ENCODE measurements around the gene NR1I2.

Gene NR1I2

GRCh38 chr3:119826711-119827608 lies 45.1 kb downstream of the NR1I2 start:
- no peak for DNase-seq

- DNase-seq, result no peak
Observed at GRCh38 chr3:119829420-119829819, 47.5 kb downstream of the NR1I2 start.

GRCh38 chr3:119831022-119831421 lies 49.1 kb downstream of the NR1I2 start:
- DNase-seq, result no peak

GRCh38 chr3:119831941-119832371 lies 50.1 kb downstream of the NR1I2 start:
- DNase-seq, result no peak

GRCh38 chr3:119834754-119835370 lies 53.0 kb downstream of the NR1I2 start:
- DNase-seq, result peak; percentile 2

GRCh38 chr3:119835556-119835955 lies 53.7 kb downstream of the NR1I2 start:
- no peak for DNase-seq

GRCh38 chr3:119841808-119842471 lies 60.0 kb downstream of the NR1I2 start:
- no peak for DNase-seq

GRCh38 chr3:119849126-119849525 lies 67.2 kb downstream of the NR1I2 start:
- DNase-seq, result no peak

GRCh38 chr3:119856695-119857094 lies 74.8 kb downstream of the NR1I2 start:
- no peak for DNase-seq

- DNase-seq, result no peak
Observed at GRCh38 chr3:119858957-119859356, 77.1 kb downstream of the NR1I2 start.

GRCh38 chr3:119859728-119860127 lies 77.8 kb downstream of the NR1I2 start:
- DNase-seq, result no peak

- DNase-seq, result no peak
Observed at GRCh38 chr3:119861681-119862080, 79.8 kb downstream of the NR1I2 start.

GRCh38 chr3:119862616-119863015 lies 80.7 kb downstream of the NR1I2 start:
- DNase-seq, result no peak

- no peak for DNase-seq
Observed at GRCh38 chr3:119864476-119864875, 82.6 kb downstream of the NR1I2 start.

Data from activated CD4-positive, alpha-beta T cell treated with anti-CD3 and anti-CD28 coated beads, Interleukin-2, amount 50 U/mL, for 16 hours (primary cell).